Pancreas (tissue), 10 donors: ENCODE data around the gene GMDS. TPM values are rescaled to one million over a fixed set of nuclear protein-coding genes. Genes with fewer than 3 reads are reported as not detected.

Experiments used
- ATAC-seq, 4 donors: fragments of 200-7000 bp; cut with Tn5 transposase; one replicate each; pipeline versions ENCODE4 v1.8.0 to v1.9.1; 2020; ENCODE audit warnings: mild to moderate bottlenecking in 4 of 4, moderate library complexity in 4 of 4
- DNase-seq, 6 donors: peaks; one replicate each; pipeline ENCODE4 v3.0.0-alpha.2; 2020
- FAIRE-seq: peaks from 2 replicates; lab custom pipeline; 2012; peaks lifted over from hg19 to GRCh38; lab: Jason Lieb, UNC
- H3K27ac ChIP-seq, 4 donors: fragments of 200-600 bp; sonication (generic); 1 replicate in 3 of 4; 2 replicates in 1 of 4; pipeline versions ENCODE4 v1.5.0 to v1.8.0; 2020
- H3K27me3 ChIP-seq, 4 donors: fragments of 200-600 bp; one replicate each; pipeline ENCODE4 v1.8.0; 2021
- H3K36me3 ChIP-seq, 3 donors: fragments of 200-600 bp; sonication (generic) in 1 of 3; one replicate each; pipeline versions ENCODE4 v1.5.0 to v1.8.0; 2020 to 2021
- H3K4me1 ChIP-seq, 3 donors: fragments of 200-600 bp; one replicate each; pipeline ENCODE4 v1.8.0; 2021
- H3K4me3 ChIP-seq, 4 donors: fragments of 200-600 bp; sonication (generic) in 2 of 4; one replicate each; pipeline versions ENCODE4 v1.5.0 to v1.8.0; 2020 to 2021
- H3K9me3 ChIP-seq, 4 donors: fragments of 200-600 bp; one replicate each; pipeline ENCODE4 v1.8.0; 2021
- WGBS, 2 donors: extraction: QIAGEN DNeasy Blood & Tissue Kit; methylation state at CpG; one replicate each; pipeline ENCODE4 v1.1.7; 2013; 5-methylcytosine and 5-hydroxymethylcytosine counted together
- intact Hi-C, 3 donors: fragments of 100-400 bp; cut with DNase I; formaldehyde crosslinking; loops; one replicate each; pipeline versions ENCODE4 v1.11.1 to v1.14.2; 2022
- polyA plus RNA-seq, 2 donors: library from polyadenylated mRNA; stranded (reverse); fragments of 200-250 nt; gene quantifications; one replicate each; pipeline ENCODE4 v1.2.3, GENCODE V29; 2013
- total RNA-seq, 6 donors: library from RNA; stranded (reverse); fragmentation: NEBNext Ultra II Directional in 4 of 6; extraction: Animal tissue kit (Norgen Biotek cat#: 25700) in 4 of 6; gene quantifications; one replicate each; pipeline versions ENCODE4 v1.2.1 to v1.2.4, GENCODE V29; 2021 to 2023
- TF ChIP-seq, protein P1 (sequence below), 4 donors: fragments of 200-600 bp; sonication (generic) in 3 of 4; IDR thresholded peaks; one replicate each; pipeline versions ENCODE4 v1.5.0 to v1.8.0; 2021; ENCODE audit warnings: antibody characterized with exemption in 4 of 4
- donor health status: healthy with polysubstance abuse.
- donor health status: DM: no; HTN: no; CAD: no; lungs with moderate emphysema.
- donor health status: DM: no; HTN: no; CAD: no.
- donor health status: control.
- donor health status: control.
- donor health status: Bipolar disorder and iron deficiency.
- donor health status: DM: yes; HTN: yes; CAD: no.
- donor health status: DM: no; HTN: no; CAD: no.
- donor health status: DM: no; HTN: no; CAD: no.
- donor health status: DM: yes; HTN: yes; CAD: no.

The GMDS gene
- total and polyA plus RNA-seq, 8 donors: 7.6 to 40.8 (median 26.5) TPM

DNA sequence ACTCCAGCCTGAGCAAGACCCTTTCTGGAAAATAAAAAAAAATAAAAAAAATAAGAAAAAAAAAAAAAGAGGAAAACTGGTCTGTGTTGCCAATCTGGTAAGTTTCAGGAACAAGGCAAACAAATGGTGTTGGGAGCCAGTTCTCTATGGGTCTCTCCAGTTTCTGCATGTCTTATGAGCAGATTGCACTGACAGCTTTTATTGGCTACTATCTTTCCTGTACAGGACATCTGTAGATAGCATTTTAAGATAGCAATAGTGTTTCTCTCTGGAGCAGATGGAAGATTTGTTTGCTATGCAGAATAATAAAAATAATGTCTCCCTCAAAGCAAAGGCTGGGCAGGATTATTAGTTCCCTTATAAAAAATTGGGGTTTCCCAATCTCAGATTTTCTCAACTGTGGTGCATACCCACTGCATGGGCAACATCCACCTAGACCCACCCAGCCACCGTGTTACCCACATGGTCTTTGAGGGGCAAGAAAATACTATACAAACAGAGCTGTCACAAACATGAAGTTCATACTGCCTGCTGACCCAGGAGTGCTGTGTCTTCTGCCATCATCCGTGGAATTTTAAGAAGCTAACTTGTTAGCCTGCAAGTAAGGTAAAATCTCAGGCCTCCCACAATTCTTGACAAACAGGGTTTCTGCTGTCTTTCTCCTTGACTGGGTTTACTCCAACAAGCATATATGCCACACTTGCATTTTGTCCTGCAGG is 9.5 kb downstream of the GMDS start:
- TF ChIP-seq, protein P1, sequence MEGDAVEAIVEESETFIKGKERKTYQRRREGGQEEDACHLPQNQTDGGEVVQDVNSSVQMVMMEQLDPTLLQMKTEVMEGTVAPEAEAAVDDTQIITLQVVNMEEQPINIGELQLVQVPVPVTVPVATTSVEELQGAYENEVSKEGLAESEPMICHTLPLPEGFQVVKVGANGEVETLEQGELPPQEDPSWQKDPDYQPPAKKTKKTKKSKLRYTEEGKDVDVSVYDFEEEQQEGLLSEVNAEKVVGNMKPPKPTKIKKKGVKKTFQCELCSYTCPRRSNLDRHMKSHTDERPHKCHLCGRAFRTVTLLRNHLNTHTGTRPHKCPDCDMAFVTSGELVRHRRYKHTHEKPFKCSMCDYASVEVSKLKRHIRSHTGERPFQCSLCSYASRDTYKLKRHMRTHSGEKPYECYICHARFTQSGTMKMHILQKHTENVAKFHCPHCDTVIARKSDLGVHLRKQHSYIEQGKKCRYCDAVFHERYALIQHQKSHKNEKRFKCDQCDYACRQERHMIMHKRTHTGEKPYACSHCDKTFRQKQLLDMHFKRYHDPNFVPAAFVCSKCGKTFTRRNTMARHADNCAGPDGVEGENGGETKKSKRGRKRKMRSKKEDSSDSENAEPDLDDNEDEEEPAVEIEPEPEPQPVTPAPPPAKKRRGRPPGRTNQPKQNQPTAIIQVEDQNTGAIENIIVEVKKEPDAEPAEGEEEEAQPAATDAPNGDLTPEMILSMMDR (IDR thresholded peaks at IDR 0.05): no peak
- Histone ChIP-seq H3K27me3 (no peaks in the 10 kb centered on the region), H3K9me3 (no peaks in the 10 kb centered on the region), H3K27ac (no peak overlapping the region), H3K36me3 (no peaks in the 10 kb centered on the region), H3K4me3 (no peak overlapping the region), H3K4me1 (peaks cover 0 to 12% (median 0%) of the 10 kb centered on the region in 3 donors)
- intact Hi-C loops: no loop called here
- ATAC-seq (no peak), FAIRE-seq (no peak), DNase-seq (no peak)
- WGBS, 2 donors: 86 to 90% methylated on average over 2 of the region's 2 CpGs

DNA sequence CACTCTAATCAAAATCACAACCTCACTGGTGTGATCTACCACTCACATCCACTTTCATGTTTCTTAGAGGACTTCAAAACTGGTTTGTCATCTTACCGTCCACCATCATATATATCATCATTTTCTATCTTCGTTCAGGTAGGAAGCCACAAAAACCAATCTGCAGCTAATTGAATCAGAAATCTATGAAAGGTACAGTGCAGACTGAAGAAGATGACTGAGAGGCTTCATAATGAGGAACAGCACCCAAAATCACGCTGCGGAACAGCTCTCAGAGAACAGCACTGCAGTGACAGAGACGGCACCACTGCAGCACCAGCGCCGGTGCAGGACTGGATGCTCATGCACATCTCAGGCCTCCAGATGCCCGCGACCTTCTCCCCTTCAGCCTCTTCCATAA is 13.0 kb downstream of the GMDS start:
- FAIRE-seq (no peak), DNase-seq (no peak), ATAC-seq (no peak)
- Histone ChIP-seq H3K27ac (no peak overlapping the region), H3K36me3 (no peaks in the 10 kb centered on the region), H3K9me3 (no peaks in the 10 kb centered on the region), H3K4me3 (no peak overlapping the region), H3K27me3 (no peaks in the 10 kb centered on the region), H3K4me1 (peaks cover 0 to 15% (median under 1%) of the 10 kb centered on the region in 3 donors)
- intact Hi-C loops: no loop called here
- TF ChIP-seq, protein P1 (IDR thresholded peaks at IDR 0.05): no peak
- WGBS, 2 donors: 95 to 97% methylated on average over 9 of the region's 9 CpGs

DNA sequence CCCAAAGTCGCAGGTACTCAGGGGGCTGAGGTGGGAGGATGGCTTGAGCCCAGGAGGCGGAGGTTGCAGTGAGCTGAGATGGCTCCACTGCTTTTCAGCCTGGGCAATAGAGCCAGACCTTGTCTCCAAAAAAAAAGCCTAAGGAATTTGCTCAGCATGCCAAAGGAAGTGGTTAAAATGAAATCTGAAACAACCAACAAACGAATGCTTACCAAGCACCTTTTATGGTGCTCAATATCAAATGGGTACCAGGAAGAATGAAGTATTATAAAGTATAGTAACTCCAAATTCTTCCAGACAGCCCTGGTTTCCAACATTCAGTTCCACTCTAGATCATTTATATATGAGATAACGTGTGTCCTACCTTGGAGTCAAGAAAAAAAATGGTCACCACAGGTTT is 14.0 kb downstream of the GMDS start:
- Histone ChIP-seq H3K27ac (no peak overlapping the region), H3K4me3 (no peak overlapping the region), H3K27me3 (no peaks in the 10 kb centered on the region), H3K36me3 (no peaks in the 10 kb centered on the region), H3K9me3 (no peaks in the 10 kb centered on the region), H3K4me1 (peaks cover 9 to 22% (median 10%) of the 10 kb centered on the region in 3 donors)
- no peak for DNase-seq
- ATAC-seq: no peak
- TF ChIP-seq, protein P1 (IDR thresholded peaks at IDR 0.05): no peak
- 66 to 80% methylated on average over 4 of the region's 4 CpGs for WGBS, 2 donors
- intact Hi-C loops: no loop called here
- no peak for FAIRE-seq

DNA sequence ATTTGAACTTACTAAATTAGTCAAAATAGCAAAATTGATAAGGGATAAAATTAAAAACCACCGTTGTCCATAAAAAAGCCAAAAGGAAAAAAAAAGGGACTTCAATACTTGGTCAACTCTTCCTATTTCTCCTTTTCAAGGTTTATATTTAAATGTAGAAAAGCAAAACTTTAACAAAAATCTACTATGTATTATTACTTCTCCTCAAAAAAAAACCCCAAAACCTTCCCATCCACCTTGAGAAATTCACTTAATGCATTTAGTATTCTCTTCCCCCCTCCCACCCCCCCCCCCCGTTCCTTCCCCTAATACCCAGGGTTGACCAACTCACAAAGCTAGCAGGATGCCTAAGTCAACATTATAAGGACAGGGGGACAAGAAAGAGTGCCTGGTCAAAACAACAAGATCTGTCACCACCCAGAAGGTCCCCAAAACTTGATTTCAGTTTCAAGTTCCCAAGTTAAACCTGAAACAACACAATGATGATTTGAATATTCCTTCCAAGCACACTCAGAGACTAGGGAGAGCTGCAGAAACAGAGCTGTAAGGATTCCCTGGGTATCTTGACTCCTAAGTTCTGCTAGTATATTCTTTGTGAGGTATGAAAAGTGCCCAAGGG is 14.6 kb downstream of the GMDS start:
- no peaks in the 10 kb centered on the region for H3K27me3 ChIP-seq
- no peak overlapping the region for H3K27ac ChIP-seq
- H3K4me1 ChIP-seq: peaks cover 16 to 28% (median 17%) of the 10 kb centered on the region in 3 donors
- no peaks in the 10 kb centered on the region for H3K36me3 ChIP-seq
- no peaks in the 10 kb centered on the region for H3K9me3 ChIP-seq
- no peak for DNase-seq
- WGBS, 2 donors: 69 to 71% methylated on average over 2 of the region's 2 CpGs
- ATAC-seq: no peak
- FAIRE-seq: no peak
- H3K4me3 ChIP-seq: no peak overlapping the region
- intact Hi-C loops: no loop called here
- TF ChIP-seq, protein P1 (IDR thresholded peaks at IDR 0.05): no peak

DNA sequence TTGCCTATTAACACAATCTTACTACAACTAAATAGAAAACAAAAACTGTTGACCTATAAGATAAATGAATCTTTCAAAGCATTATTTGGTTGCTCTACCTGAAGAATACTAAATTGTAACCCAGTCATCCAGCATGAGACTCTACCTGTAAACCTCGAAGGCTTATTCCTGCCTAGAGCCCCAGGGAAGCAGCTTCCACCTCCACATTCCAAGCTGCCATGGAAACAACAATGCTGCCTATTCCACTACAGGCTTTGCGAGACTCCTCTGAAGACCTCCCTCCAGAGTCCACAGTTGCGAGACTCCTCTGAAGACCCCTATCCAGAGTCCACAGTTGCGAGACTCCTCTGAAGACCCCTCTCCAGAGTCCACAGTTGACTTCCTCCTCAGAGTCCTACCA is 15.7 kb downstream of the GMDS start:
- no peak for DNase-seq

More for the DNA sequence above, 15.7 kb downstream of the GMDS start:
- H3K9me3 ChIP-seq: no peaks in the 10 kb centered on the region
- no peak for ATAC-seq
- H3K36me3 ChIP-seq: no peaks in the 10 kb centered on the region
- H3K4me1 ChIP-seq: peaks cover 22 to 36% (median 23%) of the 10 kb centered on the region in 3 donors
- H3K27me3 ChIP-seq: no peaks in the 10 kb centered on the region
- TF ChIP-seq, protein P1 (IDR thresholded peaks at IDR 0.05): no peak
- no peak overlapping the region for H3K4me3 ChIP-seq
- intact Hi-C loops: no loop called here
- FAIRE-seq: no peak
- 92 to 96% methylated on average over 4 of the region's 4 CpGs for WGBS, 2 donors
- H3K27ac ChIP-seq: no peak overlapping the region
